HG03457 (cell line): ENCODE measurements around the gene KRT17.
"Not testable (repeated sequence)": the region's sequence is repeated elsewhere in the genome, so short reads cannot be mapped to it uniquely, and the experiment has no call there.

Experiments
- ATAC-seq: cut with Tn5 transposase; IDR thresholded peaks from one replicate; pipeline ENCODE4 v1.9.1; 2021; ENCODE audit warnings: moderate number of reproducible peaks; ENCODE audit not compliant: unreplicated experiment

The KRT17 gene

GRCh38 chr17:41599680-41600079 lies 24.7 kb downstream of the KRT17 start:
- ATAC-seq, result no peak

- no peak for ATAC-seq
These were observed 28.8 kb downstream of the KRT17 start for GRCh38 chr17:41595585-41595984.

GRCh38 chr17:41594363-41594915 lies 29.9 kb downstream of the KRT17 start:
- ATAC-seq, result no peak

- no peak for ATAC-seq
These were observed 30.9 kb downstream of the KRT17 start for GRCh38 chr17:41593306-41593981.

- no peak for ATAC-seq
These were observed 31.6 kb downstream of the KRT17 start for GRCh38 chr17:41592601-41593305.

- no peak for ATAC-seq
These were observed 35.1 kb downstream of the KRT17 start for GRCh38 chr17:41589301-41589700.

- ATAC-seq, result no peak
These were observed 36.1 kb downstream of the KRT17 start for GRCh38 chr17:41588126-41588810.

- no peak for ATAC-seq
These were observed 37.4 kb downstream of the KRT17 start, which contains the start of gene KRT14 for GRCh38 chr17:41586863-41587495. KRT14 (minus strand) TSS chr17:41586895; CDS start chr17:41586834, 61 bp downstream.

GRCh38 chr17:41585301-41586056 lies 38.9 kb downstream of the KRT17 start:
- ATAC-seq, result no peak

GRCh38 chr17:41584331-41584927 lies 39.9 kb downstream of the KRT17 start:
- not testable (repeated sequence) for ATAC-seq

GRCh38 chr17:41583137-41584127 lies 40.9 kb downstream of the KRT17 start:
- no peak for ATAC-seq

- ATAC-seq, result not testable (repeated sequence)
These were observed 42.1 kb downstream of the KRT17 start for GRCh38 chr17:41582061-41582968.

GRCh38 chr17:41581366-41582060 lies 42.9 kb downstream of the KRT17 start:
- ATAC-seq, result no peak

- no peak for ATAC-seq
These were observed 43.5 kb downstream of the KRT17 start for GRCh38 chr17:41580687-41581365.

- no peak for ATAC-seq
These were observed 44.2 kb downstream of the KRT17 start for GRCh38 chr17:41580244-41580575.

GRCh38 chr17:41579484-41580243 lies 44.7 kb downstream of the KRT17 start:
- ATAC-seq, result no peak
